GM18526 (cell line): ENCODE measurements around the gene CTNNA1.

Source experiments
- POLR2A ChIP-seq: IDR thresholded peaks from 3 replicates; pipeline ENCODE4 v1.6.1; 2011; ENCODE audit not compliant: insufficient read length; ENCODE audit errors: extremely low read depth

CTNNA1 gene

GRCh38 chr5:138775034-138775433 lies 21.8 kb downstream of the CTNNA1 start:
- no peak for TF ChIP-seq POLR2A

- no peak for TF ChIP-seq POLR2A
These were observed 25.0 kb downstream of the CTNNA1 start for GRCh38 chr5:138778234-138778633.

- TF ChIP-seq POLR2A: no peak
These were observed 30.8 kb downstream of the CTNNA1 start for GRCh38 chr5:138783976-138784375.

- TF ChIP-seq POLR2A: no peak
These were observed 31.4 kb downstream of the CTNNA1 start for GRCh38 chr5:138784590-138784989.

- no peak for TF ChIP-seq POLR2A
These were observed 36.6 kb downstream of the CTNNA1 start for GRCh38 chr5:138789771-138790242.

- TF ChIP-seq POLR2A: no peak
These were observed 37.5 kb downstream of the CTNNA1 start for GRCh38 chr5:138790684-138791083.

GRCh38 chr5:138792195-138792790 lies 39.1 kb downstream of the CTNNA1 start:
- no peak for TF ChIP-seq POLR2A

GRCh38 chr5:138793575-138793974 lies 40.4 kb downstream of the CTNNA1 start:
- TF ChIP-seq POLR2A: no peak

- no peak for TF ChIP-seq POLR2A
These were observed 50.1 kb downstream of the CTNNA1 start for GRCh38 chr5:138803285-138803684.

- no peak for TF ChIP-seq POLR2A
These were observed 50.7 kb downstream of the CTNNA1 start for GRCh38 chr5:138803935-138804334.

- TF ChIP-seq POLR2A: no peak
These were observed 51.9 kb downstream of the CTNNA1 start for GRCh38 chr5:138805096-138805495.

- no peak for TF ChIP-seq POLR2A
These were observed 54.0 kb downstream of the CTNNA1 start for GRCh38 chr5:138807182-138807581.

- TF ChIP-seq POLR2A: no peak
These were observed 56.2 kb downstream of the CTNNA1 start for GRCh38 chr5:138809391-138809790.

- no peak for TF ChIP-seq POLR2A
These were observed 62.3 kb downstream of the CTNNA1 start for GRCh38 chr5:138815529-138815928.

GRCh38 chr5:138817241-138817640 lies 64.0 kb downstream of the CTNNA1 start:
- TF ChIP-seq POLR2A: no peak

- no peak for TF ChIP-seq POLR2A
These were observed 65.9 kb downstream of the CTNNA1 start for GRCh38 chr5:138819081-138819480.

GRCh38 chr5:138820695-138821094 lies 67.5 kb downstream of the CTNNA1 start:
- no peak for TF ChIP-seq POLR2A
